Measurements from ENCODE around the gene CIB2.

The CIB2 gene

GRCh38 chr15:78063970-78064385, 67.3 kb downstream of the CIB2 start:
- H3K27ac Mint-ChIP-seq = no peak overlapping the region
- H3K4me1 Mint-ChIP-seq = peaks cover 29% of the 10 kb centered on the region
- H3K36me3 Mint-ChIP-seq (ENCODE audit: low read depth) = no peaks in the 10 kb centered on the region
- H3K9me3 Mint-ChIP-seq = no peaks in the 10 kb centered on the region
- no peak overlapping the region for H3K4me3 Mint-ChIP-seq
- H3K27me3 Mint-ChIP-seq (ENCODE audit: low read depth) = no peaks in the 10 kb centered on the region
- no peak for TF ChIP-seq CTCF (IDR thresholded peaks at IDR 0.05; ENCODE audit: unreplicated experiment in 3 of 3)

- TF ChIP-seq CTCF (IDR thresholded peaks at IDR 0.05; ENCODE audit: unreplicated experiment in 3 of 3) = no peak
- H3K4me3 Mint-ChIP-seq = no peak overlapping the region
- peaks cover 37% of the 10 kb centered on the region for H3K4me1 Mint-ChIP-seq
- no peaks in the 10 kb centered on the region for H3K36me3 Mint-ChIP-seq (ENCODE audit: low read depth)
- H3K27me3 Mint-ChIP-seq (ENCODE audit: low read depth) = no peaks in the 10 kb centered on the region
- H3K27ac Mint-ChIP-seq = peak overlapping the region in 1 of 3 experiments; percentile 28
- H3K9me3 Mint-ChIP-seq = no peaks in the 10 kb centered on the region
Observed at GRCh38 chr15:78063217-78063616, 68.0 kb downstream of the CIB2 start.

- Mint-ChIP-seq H3K4me3 (peak overlapping the region; percentile 32 to 66 (median 37)), H3K27ac (peak overlapping the region in 2 of 3 experiments; percentile 82 to 91), H3K27me3 (ENCODE audit: low read depth) (no peaks in the 10 kb centered on the region), H3K9me3 (no peaks in the 10 kb centered on the region), H3K36me3 (ENCODE audit: low read depth) (no peaks in the 10 kb centered on the region), H3K4me1 (peaks cover 46% of the 10 kb centered on the region)
- no peak for TF ChIP-seq CTCF (IDR thresholded peaks at IDR 0.05; ENCODE audit: unreplicated experiment in 3 of 3)
Observed at GRCh38 chr15:78061963-78062427, 69.2 kb downstream of the CIB2 start.

GRCh38 chr15:78060232-78060631, 71.0 kb downstream of the CIB2 start:
- peak overlapping the region in 2 of 3 experiments; percentile 73 to 77 for H3K27ac Mint-ChIP-seq
- H3K9me3 Mint-ChIP-seq = no peaks in the 10 kb centered on the region
- no peaks in the 10 kb centered on the region for H3K27me3 Mint-ChIP-seq (ENCODE audit: low read depth)
- no peak overlapping the region for H3K4me3 Mint-ChIP-seq
- H3K4me1 Mint-ChIP-seq = peaks cover 64% of the 10 kb centered on the region
- no peak for TF ChIP-seq CTCF (IDR thresholded peaks at IDR 0.05; ENCODE audit: unreplicated experiment in 3 of 3)
- no peaks in the 10 kb centered on the region for H3K36me3 Mint-ChIP-seq (ENCODE audit: low read depth)

- no peaks in the 10 kb centered on the region for H3K36me3 Mint-ChIP-seq (ENCODE audit: low read depth)
- no peak for TF ChIP-seq CTCF (IDR thresholded peaks at IDR 0.05; ENCODE audit: unreplicated experiment in 3 of 3)
Observed at GRCh38 chr15:78059110-78059839, 72.0 kb downstream of the CIB2 start.

More at GRCh38 chr15:78059110-78059839, 72.0 kb downstream of the CIB2 start:
- H3K4me3 Mint-ChIP-seq = peak overlapping the region in 1 of 3 experiments; percentile 1
- peaks cover 69% of the 10 kb centered on the region for H3K4me1 Mint-ChIP-seq
- H3K27me3 Mint-ChIP-seq (ENCODE audit: low read depth) = no peaks in the 10 kb centered on the region
- H3K9me3 Mint-ChIP-seq = no peaks in the 10 kb centered on the region
- H3K27ac Mint-ChIP-seq = peak overlapping the region; percentile 46 to 77 (median 73)

Measured in nephron (organoid).